K562 (cell line): ENCODE measurements around the gene BTBD3. TPM values are rescaled to one million over a fixed set of nuclear protein-coding genes. Genes with fewer than 3 reads are reported as not detected.

ENCODE experiments used
- ATAC-seq: fragments of 200-7000 bp; cut with Tn5 transposase; 3 replicates; pipeline ENCODE4 v1.9.1; 2020; ENCODE audit warnings: moderate library complexity
- BruUV-seq: library from RNA; stranded (reverse); fragments of 400-500 nt; replicated peaks from 2 replicates; lab custom pipeline; 2021; lab: Mats Ljungman, UMichigan
- CTCF ChIA-PET: fragments of 300-600 bp; formaldehyde crosslinking; extraction: SDS; loops from one replicate; lab custom pipeline; 2021; ENCODE audit warnings: low intra/inter-chr PET ratio; lab: Yijun Ruan, JAX
- POLR2A ChIA-PET: fragments of 300-600, 350-650 bp; sonication (Branson Sonifier 250); formaldehyde crosslinking; extraction: SDS; loops from one replicate; lab custom pipeline; 2021; ENCODE audit warnings: antibody characterized with exemption, inconsistent platforms; lab: Yijun Ruan, JAX
- DNase-seq, 4 experiments: peaks; one replicate each; pipeline versions ENCODE4 v3.0.0 to v3.0.0-alpha.2; 2011 to 2018; ENCODE audit warnings: low spot score in 3 of 4, mixed read lengths in 3 of 4; ENCODE audit errors: extremely low read depth in 1 of 4
- FAIRE-seq: peaks from 2 replicates; lab custom pipeline; 2011; peaks lifted over from hg19 to GRCh38; lab: Jason Lieb, UNC
- H2AFZ ChIP-seq: 2 replicates; pipeline ENCODE4 v1.6.0; 2011; ENCODE audit warnings: low read depth, low read length, control low read depth, inconsistent platforms
- H3K27ac ChIP-seq: fragments of 200-600 bp; 3 replicates; pipeline ENCODE4 v1.8.0; 2011; ENCODE audit warnings: low read depth, mild to moderate bottlenecking, control low read depth, inconsistent platforms, low read length, moderate library complexity, mixed read lengths; ENCODE audit errors: extremely low read depth
- H3K27me3 ChIP-seq, 2 experiments: fragments of 300-600 bp in 1 of 2; 2 replicates in 1 of 2; 3 replicates in 1 of 2; pipeline versions ENCODE4 v1.6.0 to v1.8.0; 2011; ENCODE audit warnings: inconsistent platforms in 2 of 2, low read length in 2 of 2, mild to moderate bottlenecking in 1 of 2, mixed read lengths in 1 of 2, moderate library complexity in 1 of 2; ENCODE audit not compliant: control insufficient read depth in 2 of 2, insufficient read depth in 2 of 2
- H3K36me3 ChIP-seq: fragments of 300-600 bp; 3 replicates; pipeline ENCODE4 v1.8.0; 2011; ENCODE audit warnings: mild to moderate bottlenecking, low read length, inconsistent platforms; ENCODE audit not compliant: control insufficient read depth, insufficient read depth
- H3K4me1 ChIP-seq, 2 experiments: fragments of 200-600 bp in 1 of 2; replicated peaks in 1 of 2; 2 replicates in 1 of 2; 3 replicates in 1 of 2; pipeline versions ENCODE4 v1.5.1 to v1.8.0; 2011; ENCODE audit warnings: inconsistent platforms in 2 of 2, low read length in 2 of 2, mild to moderate bottlenecking in 1 of 2, mixed read lengths in 1 of 2, moderate library complexity in 1 of 2; ENCODE audit not compliant: control insufficient read depth in 2 of 2, insufficient read depth in 2 of 2
- H3K4me2 ChIP-seq: 2 replicates; pipeline ENCODE4 v1.6.1; 2011; ENCODE audit warnings: low read length, control low read depth, inconsistent platforms, mixed read lengths; ENCODE audit not compliant: insufficient read depth
- H3K4me3 ChIP-seq: fragments of 200-600 bp; sonication (generic), shearing (Covaris generic); 2 replicates; pipeline ENCODE4 v1.5.1; 2016; ENCODE audit warnings: control low read depth, inconsistent platforms
- H3K79me2 ChIP-seq: fragments of 200-600 bp; 3 replicates; pipeline ENCODE4 v1.8.0; 2011; ENCODE audit warnings: low read length, inconsistent platforms; ENCODE audit not compliant: control insufficient read depth, insufficient read depth
- H3K9ac ChIP-seq, 2 experiments: 2 replicates each; pipeline versions ENCODE4 v1.6.0 to v1.6.1; 2011; ENCODE audit warnings: low read depth in 2 of 2, low read length in 2 of 2, control low read depth in 1 of 2, inconsistent platforms in 1 of 2, mild to moderate bottlenecking in 1 of 2, mixed read lengths in 1 of 2; ENCODE audit not compliant: insufficient read depth in 1 of 2
- H3K9me1 ChIP-seq: one replicate; pipeline ENCODE4 v1.6.0; 2011; ENCODE audit warnings: inconsistent platforms, mild to moderate bottlenecking, low read length, moderate library complexity; ENCODE audit not compliant: control insufficient read depth, insufficient read depth
- H3K9me3 ChIP-seq: replicated peaks from 2 replicates; pipeline ENCODE4 v1.5.1; 2011; ENCODE audit warnings: low read depth, low read length, inconsistent platforms; ENCODE audit not compliant: control insufficient read depth, insufficient read depth
- H4K20me1 ChIP-seq: replicated peaks from 2 replicates; pipeline ENCODE4 v1.6.1; 2011; ENCODE audit warnings: low read length, inconsistent platforms, mixed read lengths; ENCODE audit not compliant: control insufficient read depth, insufficient read depth
- CHD2 ChIP-seq: IDR thresholded peaks from 2 replicates; pipeline ENCODE4 v1.6.1; 2011; ENCODE audit warnings: low read depth, low read length
- CTBP1 ChIP-seq: fragments of 450-650 bp; IDR thresholded peaks from 2 replicates; pipeline ENCODE4 v1.6.1; 2016; ENCODE audit warnings: borderline replicate concordance
- KHSRP ChIP-seq: fragments of 450-650 bp; IDR thresholded peaks from 2 replicates; pipeline ENCODE4 v1.6.1; 2017
- RAD21 ChIP-seq, 2 experiments: fragments of 250-450 bp in 1 of 2; fragments of 450-650 bp in 1 of 2; sonication (Bioruptor Pico) in 1 of 2; formaldehyde crosslinking in 1 of 2; IDR thresholded peaks in 1 of 2; conservative IDR thresholded peaks in 1 of 2; 2 replicates each; pipeline versions ENCODE4 v1.4.0 to v1.8.0; 2020 to 2022; ENCODE audit warnings: mild to moderate bottlenecking in 2 of 2, moderate library complexity in 1 of 2
- SETDB1 ChIP-seq: IDR thresholded peaks from one replicate; pipeline ENCODE4 v1.6.1; 2012; ENCODE audit warnings: low read length, control low read depth, inconsistent platforms
- ZBTB9 ChIP-seq: fragments of 450-650 bp; formaldehyde crosslinking; IDR thresholded peaks from 2 replicates; pipeline ENCODE4 v1.4.0; 2020; ENCODE audit warnings: mild to moderate bottlenecking, moderate library complexity
- ZNF146 ChIP-seq: IDR thresholded peaks from one replicate; pipeline ENCODE4 v1.6.1; 2018; ENCODE audit warnings: missing compliant biosample characterization; ENCODE audit not compliant: unreplicated experiment
- ZNF280A ChIP-seq: fragments of 450-650 bp; IDR thresholded peaks from 2 replicates; pipeline ENCODE4 v1.6.1; 2018; ENCODE audit warnings: mild to moderate bottlenecking, low read depth; ENCODE audit not compliant: partially characterized antibody
- ZNF431 ChIP-seq: sonication (generic); formaldehyde crosslinking; IDR thresholded peaks from 2 replicates; pipeline ENCODE4 v1.8.0; 2022; ENCODE audit warnings: mild to moderate bottlenecking, missing genetic modification reagents
- ZNF609 ChIP-seq: sonication (generic); formaldehyde crosslinking; IDR thresholded peaks from 2 replicates; pipeline ENCODE4 v1.8.1; 2023; ENCODE audit warnings: missing genetic modification reagents, mild to moderate bottlenecking, borderline replicate concordance
- ZNF639 ChIP-seq, 2 experiments: fragments of 200-800 bp in 1 of 2; sonication (Bioruptor generic) in 1 of 2; sonication (generic) in 1 of 2; formaldehyde crosslinking in 1 of 2; IDR thresholded peaks in 1 of 2; conservative IDR thresholded peaks in 1 of 2; 2 replicates each; pipeline versions ENCODE4 v1.5.0 to v1.6.1; 2016 to 2020; ENCODE audit warnings: missing compliant biosample characterization in 1 of 2, missing genetic modification characterization in 1 of 2, missing genetic modification reagents in 1 of 2
- WGBS: fragments of 100-300 bp; shearing (Covaris generic); methylation state at CpG from one replicate; pipeline ENCODE4 v1.1.6; 2016; ENCODE audit warnings: low coverage, mixed read lengths; ENCODE audit not compliant: insufficient coverage; ENCODE audit errors: missing lambda C conversion rate; 5-methylcytosine and 5-hydroxymethylcytosine counted together
- in situ Hi-C: fragments of 300-500 bp; cut with MboI; formaldehyde crosslinking; loops from 4 replicates; pipeline ENCODE4 v1.15.0; 2018; ENCODE audit warnings: inconsistent platforms, mixed read lengths
- intact Hi-C: fragments of 100-400 bp; cut with micrococcal nuclease; formaldehyde crosslinking; loops from 2 replicates; pipeline ENCODE4 v1.14.2; 2022
- polyA plus RNA-seq, 8 experiments: library from polyadenylated mRNA; depleted of rRNA in 4 of 8; stranded (reverse) in 5 of 8; unstranded in 3 of 8; fragments of >200 nt; fragmentation: Nextera tagmentation in 2 of 8; fragmentation: Illumina TruSeq in 1 of 8; extraction: Ambion mirVana in 2 of 8; extraction: Trizol in 1 of 8; gene quantifications; 2 replicates each; pipeline versions ENCODE4 v1.2.1 to v1.2.3, GENCODE V29; 2011 to 2014; ENCODE audit warnings: inconsistent platforms in 1 of 8, missing spikeins in 1 of 8
- total RNA-seq, 7 experiments: library from RNA; depleted of rRNA in 6 of 7; stranded (reverse); fragments of >200 nt in 6 of 7; fragmentation: Illumina TruSeq in 2 of 7; extraction: Trizol in 2 of 7; gene quantifications; 2 replicates each; pipeline versions ENCODE4 v1.2.1 to v1.2.3, GENCODE V29; 2011 to 2021; ENCODE audit warnings: low replicate concordance in 1 of 7

BTBD3 gene
- total and polyA plus RNA-seq, 9 of the 15 experiments (the other 6 are each of a cell fraction or from before 2014, with no cell fraction given), result 1.8 to 11.4 (median 6.4) TPM

- BruUV-seq, result no TSS peak
- no peaks in the 10 kb centered on the region for H4K20me1 ChIP-seq
- no peaks in the 10 kb centered on the region for H3K9me3 ChIP-seq
- H3K4me3 ChIP-seq, result no peak overlapping the region
- no peak overlapping the region for H3K27ac ChIP-seq
- ATAC-seq (no peak), FAIRE-seq (no peak), DNase-seq (no peak)
- no peaks in the 10 kb centered on the region for H3K4me1 ChIP-seq
- no peaks in the 10 kb centered on the region for H3K36me3 ChIP-seq
- intact Hi-C loops (no loop called here), in situ Hi-C loops (no loop called here)
- no peaks in the 10 kb centered on the region for H3K79me2 ChIP-seq
- H2AFZ ChIP-seq, result no peak overlapping the region
- POLR2A ChIA-PET, result no interaction called here
- no peak overlapping the region for H3K4me2 ChIP-seq
- H3K9me1 ChIP-seq, result no peaks in the 10 kb centered on the region
- no peaks in the 10 kb centered on the region for H3K27me3 ChIP-seq
- no peak overlapping the region for H3K9ac ChIP-seq
- WGBS, result no CpG with 5 or more reads among the region's 1 CpG
- CTCF ChIA-PET, result no interaction called here
- TF ChIP-seq ZNF431 (CRISPR knock-in tag) (no peak), CHD2 (no peak), ZNF609 (CRISPR knock-in tag) (no peak), CTBP1 (no peak), ZNF146 (CRISPR knock-in tag) (no peak), ZNF639 (CRISPR knock-in tag; conservative IDR thresholded peaks at IDR 0.05 in 1 of 2, IDR thresholded peaks at IDR 0.05 in 1 of 2) (no peak), RAD21 (CRISPR knock-in tag; conservative IDR thresholded peaks at IDR 0.05 in 1 of 2, IDR thresholded peaks at IDR 0.05 in 1 of 2) (no peak), ZNF280A (no peak), ZBTB9 (no peak), SETDB1 (no peak), KHSRP (no peak)
These were observed 47.9 kb downstream of the BTBD3 start for GRCh38 chr20:11965602-11966001.
